ENCODE measurements around the gene CSK.

DNA sequence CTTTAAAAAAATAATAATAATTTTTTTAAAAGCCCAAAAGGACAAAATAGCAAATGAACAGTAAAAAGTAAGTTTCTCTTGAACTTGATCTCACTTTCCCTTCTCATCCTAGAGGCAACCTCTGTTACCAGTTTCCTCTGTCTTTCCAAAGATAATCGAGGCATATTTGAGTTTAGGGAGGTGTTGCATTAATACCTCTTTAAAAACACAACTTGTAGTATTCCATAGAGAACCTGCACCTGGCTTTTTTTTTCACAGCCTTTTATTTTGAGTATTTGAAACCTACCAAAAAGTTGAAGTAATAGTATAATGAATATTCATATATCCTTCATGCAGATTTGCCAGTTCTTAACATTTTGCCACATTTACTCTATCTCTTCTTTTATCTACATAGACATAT is 9.1 kb downstream of the CSK start:
- TF ChIP-seq, protein P1, sequence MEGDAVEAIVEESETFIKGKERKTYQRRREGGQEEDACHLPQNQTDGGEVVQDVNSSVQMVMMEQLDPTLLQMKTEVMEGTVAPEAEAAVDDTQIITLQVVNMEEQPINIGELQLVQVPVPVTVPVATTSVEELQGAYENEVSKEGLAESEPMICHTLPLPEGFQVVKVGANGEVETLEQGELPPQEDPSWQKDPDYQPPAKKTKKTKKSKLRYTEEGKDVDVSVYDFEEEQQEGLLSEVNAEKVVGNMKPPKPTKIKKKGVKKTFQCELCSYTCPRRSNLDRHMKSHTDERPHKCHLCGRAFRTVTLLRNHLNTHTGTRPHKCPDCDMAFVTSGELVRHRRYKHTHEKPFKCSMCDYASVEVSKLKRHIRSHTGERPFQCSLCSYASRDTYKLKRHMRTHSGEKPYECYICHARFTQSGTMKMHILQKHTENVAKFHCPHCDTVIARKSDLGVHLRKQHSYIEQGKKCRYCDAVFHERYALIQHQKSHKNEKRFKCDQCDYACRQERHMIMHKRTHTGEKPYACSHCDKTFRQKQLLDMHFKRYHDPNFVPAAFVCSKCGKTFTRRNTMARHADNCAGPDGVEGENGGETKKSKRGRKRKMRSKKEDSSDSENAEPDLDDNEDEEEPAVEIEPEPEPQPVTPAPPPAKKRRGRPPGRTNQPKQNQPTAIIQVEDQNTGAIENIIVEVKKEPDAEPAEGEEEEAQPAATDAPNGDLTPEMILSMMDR (conservative IDR thresholded peaks at IDR 0.05; ENCODE audit: low read depth, low read length) = no peak
- no peak for TF ChIP-seq EZH2 (IDR thresholded peaks at IDR 0.05; ENCODE audit: borderline replicate concordance, low read depth, low read length, poor library complexity, severe bottlenecking)
